Activated CD4-positive, alpha-beta T cell treated with anti-CD3 and anti-CD28 coated beads, Interleukin-2, amount 50 U/mL, for 48 hours (primary cell): ENCODE data around the gene CDKN1C.

Experiments used
- DNase-seq, 2 experiments: peaks; one replicate each; pipeline ENCODE4 v3.0.0-alpha.2; 2020

Gene CDKN1C

GRCh38 chr11:2867142-2867541, 18.4 kb downstream of the CDKN1C start:
- no peak for DNase-seq

GRCh38 chr11:2865922-2866577, 19.5 kb downstream of the CDKN1C start:
- no peak for DNase-seq

- DNase-seq: no peak
These were observed 20.7 kb downstream of the CDKN1C start for GRCh38 chr11:2864901-2865300.

- DNase-seq: no peak
These were observed 22.3 kb downstream of the CDKN1C start for GRCh38 chr11:2863276-2863618.

GRCh38 chr11:2862395-2863275, 22.9 kb downstream of the CDKN1C start:
- DNase-seq: no peak

GRCh38 chr11:2860636-2861035, 24.9 kb downstream of the CDKN1C start:
- DNase-seq: peak; percentile 9 to 37

GRCh38 chr11:2859699-2860037, 25.9 kb downstream of the CDKN1C start:
- no peak for DNase-seq

GRCh38 chr11:2858995-2859698, 26.4 kb downstream of the CDKN1C start:
- DNase-seq: no peak

GRCh38 chr11:2857918-2858317, 27.7 kb downstream of the CDKN1C start:
- DNase-seq: no peak

- DNase-seq: no peak
These were observed 28.3 kb downstream of the CDKN1C start for GRCh38 chr11:2857276-2857675.

GRCh38 chr11:2855162-2855561, 30.4 kb downstream of the CDKN1C start:
- DNase-seq: no peak

GRCh38 chr11:2853997-2854560, 31.5 kb downstream of the CDKN1C start:
- DNase-seq: no peak

- no peak for DNase-seq
These were observed 32.2 kb downstream of the CDKN1C start for GRCh38 chr11:2853401-2853800.

GRCh38 chr11:2849994-2850770, 35.4 kb downstream of the CDKN1C start:
- no peak for DNase-seq

GRCh38 chr11:2848497-2848896, 37.1 kb downstream of the CDKN1C start:
- DNase-seq: no peak

- DNase-seq: no peak
These were observed 38.0 kb downstream of the CDKN1C start for GRCh38 chr11:2847561-2847960.

- DNase-seq: no peak
These were observed 39.1 kb downstream of the CDKN1C start for GRCh38 chr11:2846470-2846869.

- DNase-seq: no peak
These were observed 39.5 kb downstream of the CDKN1C start for GRCh38 chr11:2846056-2846455.

- DNase-seq: no peak
These were observed 40.6 kb downstream of the CDKN1C start for GRCh38 chr11:2844996-2845395.

- no peak for DNase-seq
These were observed 41.3 kb downstream of the CDKN1C start for GRCh38 chr11:2844116-2844842.

- DNase-seq: no peak
These were observed 42.0 kb downstream of the CDKN1C start for GRCh38 chr11:2843551-2843950.

GRCh38 chr11:2842876-2843275, 42.7 kb downstream of the CDKN1C start:
- no peak for DNase-seq
